T-helper 1 cell treated with Interleukin-12 subunit alpha and Interleukin-12 subunit beta and Interleukin-4 antibody, amounts not matched to agents 30 μg/mL and 1 μg/mL, for 36 hours (primary cell): ENCODE data around the gene ANKHD1.
"Not testable (repeated sequence)": the region's sequence is repeated elsewhere in the genome, so short reads cannot be mapped to it uniquely, and the experiment has no call there.

Source experiments
- H3K27ac Mint-ChIP-seq: one replicate; pipeline ENCODE4 v1.8.0; 2021; ENCODE audit warnings: mild to moderate bottlenecking, mixed read lengths
- H3K27me3 Mint-ChIP-seq: one replicate; pipeline ENCODE4 v1.8.0; 2021; ENCODE audit warnings: low read depth, mixed read lengths
- H3K36me3 Mint-ChIP-seq: one replicate; pipeline ENCODE4 v1.8.0; 2021; ENCODE audit warnings: low read depth, mixed read lengths
- H3K4me1 Mint-ChIP-seq: one replicate; pipeline ENCODE4 v1.8.0; 2021; ENCODE audit warnings: low read depth, mixed read lengths
- H3K4me3 Mint-ChIP-seq: one replicate; pipeline ENCODE4 v1.8.0; 2021; ENCODE audit warnings: mild to moderate bottlenecking, moderate library complexity, mixed read lengths
- H3K9me3 Mint-ChIP-seq: one replicate; pipeline ENCODE4 v1.8.0; 2021; ENCODE audit warnings: mixed read lengths

ANKHD1 gene

GRCh38 chr5:140424135-140424534, 22.5 kb downstream of the ANKHD1 start:
- Mint-ChIP-seq H3K36me3 (peaks cover 12% of the 10 kb centered on the region), H3K4me1 (peaks cover 19% of the 10 kb centered on the region), H3K27ac (no peak overlapping the region), H3K9me3 (no peaks in the 10 kb centered on the region), H3K4me3 (no peak overlapping the region), H3K27me3 (no peaks in the 10 kb centered on the region)

GRCh38 chr5:140427726-140428125, 26.1 kb downstream of the ANKHD1 start:
- not testable (repeated sequence) for H3K36me3 Mint-ChIP-seq, H3K27ac Mint-ChIP-seq, H3K27me3 Mint-ChIP-seq, H3K4me3 Mint-ChIP-seq, H3K9me3 Mint-ChIP-seq
- peaks cover 10% of the 10 kb centered on the region for H3K4me1 Mint-ChIP-seq

GRCh38 chr5:140429724-140430123, 28.1 kb downstream of the ANKHD1 start:
- H3K4me1 Mint-ChIP-seq, result peaks cover 4% of the 10 kb centered on the region
- no peaks in the 10 kb centered on the region for H3K9me3 Mint-ChIP-seq
- no peak overlapping the region for H3K27ac Mint-ChIP-seq
- H3K4me3 Mint-ChIP-seq, result no peak overlapping the region
- H3K36me3 Mint-ChIP-seq, result no peaks in the 10 kb centered on the region
- H3K27me3 Mint-ChIP-seq, result no peaks in the 10 kb centered on the region

DNA sequence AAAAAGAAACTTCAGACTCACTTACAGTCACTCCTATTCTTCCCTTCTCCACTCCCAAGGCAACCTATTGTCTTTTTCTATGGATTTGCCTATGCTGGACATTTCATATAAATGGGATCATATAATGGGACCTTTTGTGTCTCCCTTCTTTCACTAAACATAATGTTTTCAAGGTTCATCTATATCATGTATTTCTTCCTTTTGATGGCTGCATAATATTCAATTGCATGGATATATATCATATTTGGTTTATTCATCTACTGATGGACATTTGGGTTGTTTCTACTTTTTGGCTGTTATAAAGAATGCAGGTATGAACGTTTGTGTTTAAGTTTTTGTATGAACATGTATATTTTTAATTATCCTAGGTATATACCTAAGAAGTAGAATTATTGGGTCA, 30.6 kb downstream of the ANKHD1 start:
- H3K9me3 Mint-ChIP-seq, result no peaks in the 10 kb centered on the region
- no peak overlapping the region for H3K27ac Mint-ChIP-seq
- no peaks in the 10 kb centered on the region for H3K27me3 Mint-ChIP-seq
- peaks cover 6% of the 10 kb centered on the region for H3K4me1 Mint-ChIP-seq
- H3K36me3 Mint-ChIP-seq, result peaks cover 11% of the 10 kb centered on the region
- H3K4me3 Mint-ChIP-seq, result no peak overlapping the region

DNA sequence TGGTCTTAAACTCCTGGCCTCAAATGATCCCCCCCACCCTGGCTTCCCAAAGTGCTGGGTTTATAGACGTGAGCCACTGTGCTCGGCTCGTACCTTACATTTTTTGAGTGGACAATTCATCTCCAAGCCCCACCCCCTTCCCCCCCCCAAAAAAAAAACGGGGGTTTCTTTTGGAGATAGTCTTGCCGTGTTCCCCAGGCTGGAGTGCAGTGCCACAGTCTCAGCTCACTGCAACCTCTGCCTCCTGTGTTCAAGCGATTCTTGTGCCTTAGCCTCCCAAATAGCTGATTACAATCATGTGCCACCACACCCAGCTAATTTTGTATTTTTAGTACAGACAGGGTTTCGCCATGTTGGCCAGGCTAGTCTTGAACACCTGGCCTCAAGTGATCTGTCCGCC, 31.3 kb downstream of the ANKHD1 start:
- Mint-ChIP-seq H3K36me3 (peaks cover 12% of the 10 kb centered on the region), H3K27ac (no peak overlapping the region)

GRCh38 chr5:140457368-140457767, 55.7 kb downstream of the ANKHD1 start:
- H3K4me3 Mint-ChIP-seq, H3K4me1 Mint-ChIP-seq, H3K27ac Mint-ChIP-seq, H3K27me3 Mint-ChIP-seq: not testable (repeated sequence)
- Mint-ChIP-seq H3K36me3 (peaks cover 62% of the 10 kb centered on the region), H3K9me3 (peaks cover 20% of the 10 kb centered on the region)

More for the DNA sequence above, 31.3 kb downstream of the ANKHD1 start:
- no peaks in the 10 kb centered on the region for H3K9me3 Mint-ChIP-seq
- peaks cover 6% of the 10 kb centered on the region for H3K4me1 Mint-ChIP-seq
- no peak overlapping the region for H3K4me3 Mint-ChIP-seq
- no peaks in the 10 kb centered on the region for H3K27me3 Mint-ChIP-seq

DNA sequence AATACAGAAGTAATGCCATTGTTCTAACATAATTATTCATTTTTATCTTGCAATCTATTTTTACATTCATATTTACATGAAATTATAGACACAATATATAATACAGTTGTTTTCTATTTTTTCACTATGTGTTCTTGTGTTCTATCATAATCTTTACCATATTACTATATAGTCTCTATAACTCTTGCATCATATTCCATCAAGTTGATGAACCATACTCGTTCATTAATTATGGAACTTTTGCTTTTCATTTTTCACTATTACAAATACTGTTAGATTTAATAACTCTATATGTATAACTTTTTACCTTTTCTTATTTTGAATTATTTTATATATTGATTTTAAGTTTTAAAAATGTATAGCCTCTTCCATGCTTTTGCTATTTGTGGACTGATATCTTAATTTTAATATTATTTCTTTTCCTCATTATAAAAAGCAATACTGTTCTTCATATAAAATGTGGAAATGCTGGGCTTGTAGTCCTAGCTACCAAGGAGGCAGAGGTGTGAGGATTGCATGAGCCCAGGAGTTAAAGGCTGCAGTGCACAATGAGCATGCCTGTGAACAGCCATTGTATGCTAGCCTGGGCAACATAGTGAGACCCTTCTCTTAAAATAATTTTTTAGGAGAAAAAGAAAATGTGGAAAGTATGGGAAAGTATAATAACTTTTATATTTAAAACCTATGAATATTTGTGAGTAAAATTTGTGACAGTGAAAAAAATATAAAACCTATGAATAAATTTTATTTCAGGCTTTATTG, 65.5 kb downstream of the ANKHD1 start:
- Mint-ChIP-seq H3K9me3 (no peaks in the 10 kb centered on the region), H3K27ac (no peak overlapping the region), H3K4me3 (no peak overlapping the region), H3K4me1 (no peaks in the 10 kb centered on the region), H3K36me3 (peaks cover 9% of the 10 kb centered on the region), H3K27me3 (no peaks in the 10 kb centered on the region)

GRCh38 chr5:140468188-140468587, 66.6 kb downstream of the ANKHD1 start:
- peaks cover 7% of the 10 kb centered on the region for H3K36me3 Mint-ChIP-seq

DNA sequence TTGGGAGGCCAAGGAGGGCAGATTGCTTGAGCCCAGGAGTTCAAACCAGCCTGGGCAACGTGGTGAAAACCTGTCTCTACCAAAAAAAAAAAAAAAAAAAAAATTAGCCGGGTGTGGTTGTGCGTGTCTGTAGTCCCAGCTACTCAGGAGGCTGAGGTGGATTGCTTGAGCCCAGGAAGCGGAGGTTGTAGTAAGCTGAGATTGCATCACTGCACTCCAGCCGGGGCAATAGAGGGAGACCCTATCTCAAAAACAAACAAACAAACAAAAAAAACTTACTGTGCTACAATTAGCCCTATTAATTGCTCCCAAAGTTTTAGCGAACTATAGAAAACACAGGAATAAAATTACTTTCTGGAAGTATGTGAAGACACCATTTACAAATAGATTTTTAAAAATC, 67.6 kb downstream of the ANKHD1 start:
- Mint-ChIP-seq H3K27me3 (no peaks in the 10 kb centered on the region), H3K9me3 (no peaks in the 10 kb centered on the region), H3K4me3 (no peak overlapping the region), H3K4me1 (no peaks in the 10 kb centered on the region), H3K36me3 (peaks cover 7% of the 10 kb centered on the region), H3K27ac (no peak overlapping the region)

More at GRCh38 chr5:140468188-140468587, 66.6 kb downstream of the ANKHD1 start:
- Mint-ChIP-seq H3K4me3 (no peak overlapping the region), H3K9me3 (no peaks in the 10 kb centered on the region), H3K27ac (no peak overlapping the region), H3K4me1 (no peaks in the 10 kb centered on the region), H3K27me3 (no peaks in the 10 kb centered on the region)

- Mint-ChIP-seq H3K36me3 (peaks cover 15% of the 10 kb centered on the region), H3K4me1 (no peaks in the 10 kb centered on the region), H3K4me3 (no peak overlapping the region), H3K9me3 (no peaks in the 10 kb centered on the region), H3K27me3 (no peaks in the 10 kb centered on the region), H3K27ac (no peak overlapping the region)
Observed at GRCh38 chr5:140480310-140481014, 78.8 kb downstream of the ANKHD1 start.

GRCh38 chr5:140481758-140482157, 80.1 kb downstream of the ANKHD1 start:
- H3K36me3 Mint-ChIP-seq, result peaks cover 15% of the 10 kb centered on the region

DNA sequence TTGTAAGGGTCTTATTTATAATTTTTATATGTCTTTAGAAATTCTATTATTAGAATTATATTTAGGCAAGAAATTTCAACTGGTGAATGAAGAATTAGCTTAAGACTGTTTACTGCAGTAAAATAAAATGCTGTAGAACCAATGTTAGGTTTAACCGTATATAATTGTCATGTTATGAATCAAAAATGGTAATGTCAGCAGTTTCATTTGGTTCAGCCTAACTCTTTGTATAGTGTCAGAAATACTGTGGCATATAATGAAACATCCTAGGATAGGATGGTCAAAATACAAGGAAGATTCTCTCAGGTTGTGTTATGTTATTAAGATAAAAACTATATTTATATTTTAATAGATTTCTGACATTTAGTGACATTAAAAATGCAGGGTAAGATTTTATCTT, 81.4 kb downstream of the ANKHD1 start:
- Mint-ChIP-seq H3K4me3 (no peak overlapping the region), H3K27me3 (no peaks in the 10 kb centered on the region), H3K4me1 (no peaks in the 10 kb centered on the region), H3K36me3 (peaks cover 21% of the 10 kb centered on the region), H3K27ac (no peak overlapping the region), H3K9me3 (no peaks in the 10 kb centered on the region)

More at GRCh38 chr5:140481758-140482157, 80.1 kb downstream of the ANKHD1 start:
- no peak overlapping the region for H3K4me3 Mint-ChIP-seq
- H3K27me3 Mint-ChIP-seq, result no peaks in the 10 kb centered on the region
- H3K9me3 Mint-ChIP-seq, result no peaks in the 10 kb centered on the region
- H3K4me1 Mint-ChIP-seq, result no peaks in the 10 kb centered on the region
- H3K27ac Mint-ChIP-seq, result no peak overlapping the region

GRCh38 chr5:140488141-140488540, 86.5 kb downstream of the ANKHD1 start:
- H3K27me3 Mint-ChIP-seq, H3K4me1 Mint-ChIP-seq, H3K4me3 Mint-ChIP-seq, H3K9me3 Mint-ChIP-seq, H3K27ac Mint-ChIP-seq: not testable (repeated sequence)
- H3K36me3 Mint-ChIP-seq, result peaks cover 24% of the 10 kb centered on the region

DNA sequence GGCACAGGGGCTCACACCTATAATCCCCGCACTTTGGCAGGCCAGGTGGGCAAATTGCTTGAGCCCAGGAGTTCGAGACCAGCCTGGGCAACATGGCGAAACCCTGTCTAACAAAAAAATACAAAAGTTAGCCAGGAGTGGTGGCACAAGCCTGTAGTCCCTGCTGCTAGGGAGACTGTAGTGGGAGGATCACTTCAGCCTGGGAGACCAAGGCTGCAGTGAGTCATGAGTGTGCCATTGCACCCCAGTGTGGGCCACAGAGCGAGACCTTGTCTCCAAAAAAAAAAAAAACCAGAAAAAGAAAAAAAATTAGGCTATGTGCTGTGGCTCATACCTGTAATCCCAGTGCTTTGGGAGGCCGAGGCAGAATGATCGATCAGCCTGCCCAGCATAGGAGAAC, 87.3 kb downstream of the ANKHD1 start:
- H3K27ac Mint-ChIP-seq, result no peak overlapping the region
- H3K4me1 Mint-ChIP-seq, result no peaks in the 10 kb centered on the region
- peaks cover 30% of the 10 kb centered on the region for H3K36me3 Mint-ChIP-seq
- H3K4me3 Mint-ChIP-seq, result no peak overlapping the region
- no peaks in the 10 kb centered on the region for H3K27me3 Mint-ChIP-seq
- H3K9me3 Mint-ChIP-seq, result no peaks in the 10 kb centered on the region

GRCh38 chr5:140497897-140498296, 96.3 kb downstream of the ANKHD1 start:
- peaks cover 28% of the 10 kb centered on the region for H3K36me3 Mint-ChIP-seq
- H3K9me3 Mint-ChIP-seq, result no peaks in the 10 kb centered on the region
- no peak overlapping the region for H3K27ac Mint-ChIP-seq
- peaks cover 3% of the 10 kb centered on the region for H3K4me1 Mint-ChIP-seq
- H3K27me3 Mint-ChIP-seq, result no peaks in the 10 kb centered on the region
- no peak overlapping the region for H3K4me3 Mint-ChIP-seq
